ENCODE results near the gene TIMM44.

The TIMM44 gene

DNA sequence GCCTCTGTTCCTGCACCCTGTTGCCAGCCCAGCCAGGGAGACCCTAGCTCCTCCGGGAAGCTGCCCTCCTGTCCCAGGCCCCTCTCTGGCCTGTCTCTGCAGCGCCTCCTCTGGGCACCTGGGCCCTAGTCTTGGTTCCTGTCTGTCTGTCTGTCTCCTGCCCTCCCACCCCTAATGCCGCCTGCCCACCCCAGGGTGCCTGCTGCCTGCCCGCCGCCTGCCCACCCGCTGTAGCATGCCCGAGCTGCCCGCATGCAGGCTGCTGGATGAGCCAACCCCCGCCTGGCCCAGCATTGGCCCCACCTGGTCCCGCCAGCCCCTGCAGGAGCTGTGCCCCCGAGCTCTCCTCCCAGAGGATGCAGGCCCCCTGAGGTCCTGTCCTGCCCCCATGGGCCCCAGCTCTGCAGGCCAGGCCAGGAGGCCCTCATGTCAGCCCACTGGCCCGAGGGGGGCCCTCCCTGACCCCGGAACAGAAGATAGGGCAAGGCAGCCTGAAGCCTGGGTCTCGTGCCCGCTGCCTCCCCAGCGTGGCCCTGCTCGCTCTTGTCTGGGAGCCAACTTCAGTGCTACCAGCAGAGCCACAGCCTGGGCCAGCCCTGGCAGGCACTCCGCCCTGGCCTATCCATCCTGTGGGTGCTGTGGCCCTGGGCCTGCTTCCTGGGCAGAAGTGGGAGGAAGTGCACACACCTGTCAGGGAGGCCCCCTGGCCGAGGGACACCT lies 34.6 kb downstream of the TIMM44 start:
- TF ChIP-seq, protein P1, sequence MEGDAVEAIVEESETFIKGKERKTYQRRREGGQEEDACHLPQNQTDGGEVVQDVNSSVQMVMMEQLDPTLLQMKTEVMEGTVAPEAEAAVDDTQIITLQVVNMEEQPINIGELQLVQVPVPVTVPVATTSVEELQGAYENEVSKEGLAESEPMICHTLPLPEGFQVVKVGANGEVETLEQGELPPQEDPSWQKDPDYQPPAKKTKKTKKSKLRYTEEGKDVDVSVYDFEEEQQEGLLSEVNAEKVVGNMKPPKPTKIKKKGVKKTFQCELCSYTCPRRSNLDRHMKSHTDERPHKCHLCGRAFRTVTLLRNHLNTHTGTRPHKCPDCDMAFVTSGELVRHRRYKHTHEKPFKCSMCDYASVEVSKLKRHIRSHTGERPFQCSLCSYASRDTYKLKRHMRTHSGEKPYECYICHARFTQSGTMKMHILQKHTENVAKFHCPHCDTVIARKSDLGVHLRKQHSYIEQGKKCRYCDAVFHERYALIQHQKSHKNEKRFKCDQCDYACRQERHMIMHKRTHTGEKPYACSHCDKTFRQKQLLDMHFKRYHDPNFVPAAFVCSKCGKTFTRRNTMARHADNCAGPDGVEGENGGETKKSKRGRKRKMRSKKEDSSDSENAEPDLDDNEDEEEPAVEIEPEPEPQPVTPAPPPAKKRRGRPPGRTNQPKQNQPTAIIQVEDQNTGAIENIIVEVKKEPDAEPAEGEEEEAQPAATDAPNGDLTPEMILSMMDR (conservative IDR thresholded peaks at IDR 0.05; ENCODE audit: control insufficient read depth, insufficient read depth, low read depth, low read length), result no peak
- DNase-seq (ENCODE audit: low read depth), result no peak
- H3K4me3 ChIP-seq (ENCODE audit: control insufficient read depth, low read depth, low read length), result no peak overlapping the region

GRCh38 chr19:7908078-7908699 lies 35.3 kb downstream of the TIMM44 start:
- TF ChIP-seq, protein P1 (conservative IDR thresholded peaks at IDR 0.05; ENCODE audit: control insufficient read depth, insufficient read depth, low read depth, low read length), result no peak
- no peak overlapping the region for H3K4me3 ChIP-seq (ENCODE audit: control insufficient read depth, low read depth, low read length)
- DNase-seq (ENCODE audit: low read depth), result no peak

- no peak for DNase-seq (ENCODE audit: low read depth)
- no peak overlapping the region for H3K4me3 ChIP-seq (ENCODE audit: control insufficient read depth, low read depth, low read length)
- TF ChIP-seq, protein P1 (conservative IDR thresholded peaks at IDR 0.05; ENCODE audit: control insufficient read depth, insufficient read depth, low read depth, low read length), result no peak
Observed at GRCh38 chr19:7907544-7907943, 35.9 kb downstream of the TIMM44 start.

- no peak overlapping the region for H3K4me3 ChIP-seq (ENCODE audit: control insufficient read depth, low read depth, low read length)
- DNase-seq (ENCODE audit: low read depth), result no peak
- TF ChIP-seq, protein P1 (conservative IDR thresholded peaks at IDR 0.05; ENCODE audit: control insufficient read depth, insufficient read depth, low read depth, low read length), result no peak
Observed at GRCh38 chr19:7907122-7907521, 36.3 kb downstream of the TIMM44 start.

- DNase-seq (ENCODE audit: low read depth), result no peak
- no peak overlapping the region for H3K4me3 ChIP-seq (ENCODE audit: control insufficient read depth, low read depth, low read length)
- TF ChIP-seq, protein P1 (conservative IDR thresholded peaks at IDR 0.05; ENCODE audit: control insufficient read depth, insufficient read depth, low read depth, low read length), result no peak
Observed at GRCh38 chr19:7905859-7906258, 37.6 kb downstream of the TIMM44 start.

DNA sequence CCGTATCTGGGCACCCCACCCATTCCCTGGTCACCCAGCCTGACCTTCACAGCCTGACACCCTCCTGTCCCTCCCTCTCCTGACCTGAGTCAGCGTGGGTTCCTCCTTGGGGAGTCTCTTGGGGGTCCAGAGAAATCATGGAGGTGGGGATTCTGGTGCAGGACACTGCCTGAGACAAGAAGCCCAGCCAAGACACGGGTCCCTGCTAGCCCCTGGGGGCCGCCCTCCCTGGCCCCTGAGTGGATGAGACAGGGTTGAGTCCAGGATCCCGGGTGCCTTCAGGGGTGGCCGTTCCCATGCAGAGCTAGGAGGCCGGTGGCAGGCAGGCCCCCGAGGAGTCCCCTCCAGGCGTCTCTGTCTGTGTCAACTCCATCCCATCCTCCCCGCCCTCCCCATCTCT lies 38.2 kb downstream of the TIMM44 start:
- H3K4me3 ChIP-seq (ENCODE audit: control insufficient read depth, low read depth, low read length), result peak overlapping the region; percentile 81
- TF ChIP-seq, protein P1 (conservative IDR thresholded peaks at IDR 0.05; ENCODE audit: control insufficient read depth, insufficient read depth, low read depth, low read length), result no peak
- no peak for DNase-seq (ENCODE audit: low read depth)
